ENCODE data around the gene IRAK3.
A peak's percentile ranks its signal among the peaks of the same experiment; 100 is the strongest.

The IRAK3 gene

GRCh38 chr12:66188584-66189485 lies at the start of gene IRAK3:
TSS of gene IRAK3 (plus strand) at chr12:66189214. CDS start at chr12:66189300, 86 bp downstream.
- no peak for TF ChIP-seq CTCF (conservative IDR thresholded peaks at IDR 0.05; ENCODE audit: low read depth, low read length)
- H3K4me3 ChIP-seq (ENCODE audit: low read length): peak within 1 kb of the TSS; percentile 42
- no peak for DNase-seq (ENCODE audit: low read depth)

DNA sequence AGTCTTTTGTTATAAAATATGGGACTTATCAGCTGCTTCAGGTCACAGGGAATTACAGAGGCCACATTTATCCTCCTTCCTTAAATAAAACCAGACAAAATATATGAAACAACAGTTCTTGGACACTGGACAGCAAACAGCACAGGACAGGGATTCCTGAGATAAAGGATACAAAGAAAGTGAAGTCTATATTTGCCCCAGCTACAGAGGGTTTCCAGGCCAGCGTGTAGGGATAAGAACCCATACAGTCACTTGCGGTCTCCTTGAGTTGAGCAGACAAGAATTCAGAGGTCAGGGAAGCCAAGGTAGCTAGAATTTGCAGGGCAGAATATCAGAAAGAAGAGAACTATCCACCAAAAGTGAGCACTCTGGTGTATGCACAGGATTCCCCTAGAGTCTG lies 49.7 kb upstream of the IRAK3 start:
- no peak overlapping the region for H3K4me3 ChIP-seq (ENCODE audit: low read length)
- no peak for TF ChIP-seq CTCF (conservative IDR thresholded peaks at IDR 0.05; ENCODE audit: low read depth, low read length)
- no peak for DNase-seq (ENCODE audit: low read depth)

GRCh38 chr12:66140731-66141130 lies 48.3 kb upstream of the IRAK3 start:
- no peak overlapping the region for H3K4me3 ChIP-seq (ENCODE audit: low read length)
- TF ChIP-seq CTCF (conservative IDR thresholded peaks at IDR 0.05; ENCODE audit: low read depth, low read length): no peak
- no peak for DNase-seq (ENCODE audit: low read depth)

- no peak for DNase-seq (ENCODE audit: low read depth)
- TF ChIP-seq CTCF (conservative IDR thresholded peaks at IDR 0.05; ENCODE audit: low read depth, low read length): no peak
- H3K4me3 ChIP-seq (ENCODE audit: low read length): no peak overlapping the region
Observed at GRCh38 chr12:66141299-66141698, 47.7 kb upstream of the IRAK3 start.

- no peak for TF ChIP-seq CTCF (conservative IDR thresholded peaks at IDR 0.05; ENCODE audit: low read depth, low read length)
- H3K4me3 ChIP-seq (ENCODE audit: low read length): no peak overlapping the region
- DNase-seq (ENCODE audit: low read depth): no peak
Observed at GRCh38 chr12:66142826-66143225, 46.2 kb upstream of the IRAK3 start.

DNA sequence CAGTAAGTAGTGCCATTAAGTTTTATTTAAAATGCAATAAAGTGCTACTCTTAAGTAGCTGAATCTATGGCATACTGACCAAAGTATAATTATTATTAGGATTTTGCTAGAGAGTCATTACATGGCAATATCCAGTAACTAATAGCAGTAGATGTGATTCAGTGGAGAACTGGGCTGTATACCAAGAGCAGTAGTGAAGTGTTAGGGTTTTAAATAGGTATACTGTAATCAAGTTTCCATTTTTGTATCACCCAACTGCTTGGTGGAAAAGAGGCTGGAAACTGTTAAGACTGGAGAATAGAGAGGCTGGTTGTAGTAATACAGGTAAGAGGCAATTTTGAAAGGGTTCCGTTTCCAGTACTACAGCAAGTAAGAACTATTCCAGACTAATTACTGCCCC lies 45.1 kb upstream of the IRAK3 start:
- no peak for DNase-seq (ENCODE audit: low read depth)
- H3K4me3 ChIP-seq (ENCODE audit: low read length): no peak overlapping the region
- TF ChIP-seq CTCF (conservative IDR thresholded peaks at IDR 0.05; ENCODE audit: low read depth, low read length): no peak
